Erythroblast (primary cell): ENCODE data around the gene UBE3C.

ENCODE experiments used
- DNase-seq, 2 experiments: peaks; one replicate each; lab custom pipeline; 2025; lab: John Stamatoyannopoulos, UW
- GATA1 ChIP-seq: IDR thresholded peaks from 2 replicates; pipeline ENCODE4 v1.6.1; 2011; ENCODE audit warnings: low read depth, mild to moderate bottlenecking, control low read depth, low read length, moderate library complexity
- POLR2A ChIP-seq: IDR thresholded peaks from 2 replicates; pipeline ENCODE4 v1.6.1; 2011; ENCODE audit warnings: mild to moderate bottlenecking, low read length

The UBE3C gene

DNA sequence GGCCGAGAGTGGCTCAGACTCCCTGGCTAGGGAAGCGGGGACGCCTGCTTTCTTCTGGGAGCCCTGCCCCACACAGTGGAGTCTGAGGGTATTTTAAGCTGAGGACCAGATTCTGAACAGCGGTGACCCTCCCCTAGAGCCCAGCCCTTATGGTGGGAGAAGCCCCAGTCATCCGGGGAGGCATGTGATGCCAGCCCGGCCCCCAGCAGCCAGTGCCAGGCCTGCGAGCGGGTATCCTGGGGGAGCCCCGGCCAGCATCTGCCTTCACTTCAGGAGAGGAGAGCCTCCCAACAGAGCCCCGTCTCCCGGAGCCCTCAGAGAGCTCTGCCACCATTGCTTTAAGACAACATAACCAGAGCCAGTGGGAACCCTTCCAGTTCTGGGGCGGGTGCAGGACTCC, 156.6 kb downstream of the UBE3C start:
- TF ChIP-seq GATA1 (no peak), POLR2A (no peak)

DNA sequence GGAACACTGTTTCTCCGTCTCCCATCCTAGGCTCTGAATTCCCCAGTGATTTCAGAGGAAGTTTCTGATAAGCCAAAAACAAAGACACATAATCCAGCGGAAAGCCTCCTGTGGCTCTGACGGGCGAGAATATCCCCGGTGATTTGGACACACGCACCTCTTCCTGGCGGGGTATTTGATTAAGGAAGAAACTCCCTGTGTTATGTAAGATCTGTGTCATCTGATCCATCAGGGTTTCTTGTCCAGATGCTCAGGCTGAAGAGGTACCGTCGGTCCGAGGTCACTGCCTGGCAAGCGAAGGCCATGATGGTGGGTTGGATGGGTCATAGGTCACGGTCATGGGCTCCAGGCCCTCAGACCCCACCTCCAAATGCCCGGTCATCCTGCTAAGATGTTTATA, 158.5 kb downstream of the UBE3C start:
- TF ChIP-seq POLR2A (no peak), GATA1 (no peak)
- DNase-seq: no peak

More for the DNA sequence above, 156.6 kb downstream of the UBE3C start:
- DNase-seq: no peak

DNA sequence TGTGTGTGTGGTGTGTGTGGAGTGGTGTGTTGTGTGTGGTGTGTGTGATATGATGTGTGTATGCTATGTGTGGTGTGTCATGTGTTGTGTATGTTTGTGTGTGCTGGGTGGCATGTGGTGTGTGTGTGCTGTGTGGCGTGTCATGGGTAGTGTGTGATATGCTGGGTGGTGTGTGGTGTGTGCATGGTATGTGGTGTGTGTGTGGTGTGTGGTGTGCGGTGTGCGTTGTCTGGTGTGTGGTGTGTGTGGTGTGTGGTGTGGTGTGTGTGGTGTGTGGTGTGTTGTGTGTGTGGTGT, 160.5 kb downstream of the UBE3C start:
- no peak for DNase-seq
- TF ChIP-seq GATA1 (no peak), POLR2A (no peak)

DNA sequence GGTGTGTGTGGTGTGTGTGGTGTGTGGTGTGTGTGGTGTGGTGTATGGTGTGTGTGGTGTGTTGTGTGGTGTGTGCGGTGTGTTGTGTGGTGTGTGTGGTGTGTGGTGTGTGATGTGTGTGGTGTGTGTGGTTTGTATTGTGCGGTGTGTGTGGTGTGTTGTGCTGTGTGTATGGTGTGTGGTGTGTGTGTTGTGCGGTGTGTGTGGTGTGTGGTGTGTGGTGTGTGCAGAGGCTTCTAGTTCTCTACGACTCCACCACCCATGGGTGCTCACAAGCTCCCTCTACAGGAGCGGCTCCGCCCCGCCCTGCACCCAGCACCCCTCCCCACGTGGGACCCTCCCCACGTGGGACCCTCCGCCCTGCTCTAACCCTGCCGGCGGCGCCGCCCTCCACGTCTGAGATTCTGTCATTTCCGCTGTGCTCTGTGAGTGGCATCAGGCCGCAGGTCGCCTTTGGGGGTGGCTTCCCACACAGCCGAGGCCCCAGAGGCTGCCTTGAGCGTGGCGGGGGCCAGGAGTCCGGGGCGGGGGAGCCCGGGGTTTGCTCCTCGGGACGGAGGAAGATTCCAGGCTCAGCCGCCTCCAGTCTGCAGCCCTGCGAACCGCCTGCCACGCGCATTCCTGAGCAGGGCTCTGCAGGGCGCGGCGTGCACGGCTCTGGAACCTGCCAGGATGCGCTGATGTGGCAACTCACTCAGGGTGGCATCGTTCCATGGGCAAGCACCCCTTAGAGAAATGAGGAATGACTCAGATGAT, 161.1 kb downstream of the UBE3C start:
- TF ChIP-seq GATA1 (no peak), POLR2A (no peak)
- DNase-seq: peak in 1 of 2 experiments; percentile 37

DNA sequence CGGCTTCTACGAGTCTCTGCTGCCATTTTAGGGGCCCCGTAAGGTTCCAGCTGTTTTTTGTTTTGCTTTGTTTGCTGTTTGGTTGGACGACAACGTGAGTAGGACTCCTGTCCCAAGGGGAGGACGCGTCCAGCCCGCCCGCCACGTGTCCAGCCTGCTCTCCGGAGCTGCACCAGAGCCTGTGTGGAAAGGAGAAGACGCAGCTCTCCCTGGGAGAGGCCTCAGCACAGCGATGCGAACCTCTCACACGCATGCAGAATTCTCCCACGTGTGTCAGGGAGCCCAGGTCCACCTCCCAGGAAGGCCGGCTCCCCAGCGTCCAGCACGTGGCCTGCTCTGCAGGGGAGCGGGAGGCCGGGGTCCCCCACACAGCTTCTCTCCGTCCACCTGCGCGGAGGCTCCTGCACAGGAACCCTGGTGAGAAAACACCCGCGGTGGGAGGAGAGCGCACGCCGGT, 161.7 kb downstream of the UBE3C start:
- DNase-seq: no peak

DNA sequence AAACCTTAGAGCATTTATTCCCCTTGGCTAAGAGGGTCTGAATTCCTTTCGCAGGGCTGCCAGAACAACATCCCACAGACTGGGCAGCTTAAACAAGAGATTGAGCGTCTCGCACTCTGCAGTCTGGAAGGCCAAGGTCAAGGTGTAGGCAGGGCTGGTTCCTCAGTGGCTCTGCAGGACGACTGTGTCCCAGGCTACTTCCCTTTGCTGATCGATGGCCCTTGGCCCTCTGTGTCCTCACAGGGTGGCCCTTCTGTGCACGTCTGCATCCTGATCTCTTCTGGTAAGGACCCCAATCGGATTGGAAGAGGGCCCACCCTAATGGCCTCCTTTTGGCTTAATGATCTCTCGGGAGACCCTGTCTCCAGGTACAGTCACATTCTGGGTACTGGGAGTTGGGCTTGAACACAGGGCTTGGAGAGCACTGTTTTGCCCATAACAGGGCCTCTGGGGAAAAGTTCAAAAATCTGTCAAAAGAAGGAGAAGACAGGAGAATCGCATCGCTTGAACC, 162.9 kb downstream of the UBE3C start:
- TF ChIP-seq GATA1 (no peak), POLR2A (no peak)
- DNase-seq: no peak

More for the DNA sequence above, 161.7 kb downstream of the UBE3C start:
- TF ChIP-seq GATA1 (no peak), POLR2A (no peak)

DNA sequence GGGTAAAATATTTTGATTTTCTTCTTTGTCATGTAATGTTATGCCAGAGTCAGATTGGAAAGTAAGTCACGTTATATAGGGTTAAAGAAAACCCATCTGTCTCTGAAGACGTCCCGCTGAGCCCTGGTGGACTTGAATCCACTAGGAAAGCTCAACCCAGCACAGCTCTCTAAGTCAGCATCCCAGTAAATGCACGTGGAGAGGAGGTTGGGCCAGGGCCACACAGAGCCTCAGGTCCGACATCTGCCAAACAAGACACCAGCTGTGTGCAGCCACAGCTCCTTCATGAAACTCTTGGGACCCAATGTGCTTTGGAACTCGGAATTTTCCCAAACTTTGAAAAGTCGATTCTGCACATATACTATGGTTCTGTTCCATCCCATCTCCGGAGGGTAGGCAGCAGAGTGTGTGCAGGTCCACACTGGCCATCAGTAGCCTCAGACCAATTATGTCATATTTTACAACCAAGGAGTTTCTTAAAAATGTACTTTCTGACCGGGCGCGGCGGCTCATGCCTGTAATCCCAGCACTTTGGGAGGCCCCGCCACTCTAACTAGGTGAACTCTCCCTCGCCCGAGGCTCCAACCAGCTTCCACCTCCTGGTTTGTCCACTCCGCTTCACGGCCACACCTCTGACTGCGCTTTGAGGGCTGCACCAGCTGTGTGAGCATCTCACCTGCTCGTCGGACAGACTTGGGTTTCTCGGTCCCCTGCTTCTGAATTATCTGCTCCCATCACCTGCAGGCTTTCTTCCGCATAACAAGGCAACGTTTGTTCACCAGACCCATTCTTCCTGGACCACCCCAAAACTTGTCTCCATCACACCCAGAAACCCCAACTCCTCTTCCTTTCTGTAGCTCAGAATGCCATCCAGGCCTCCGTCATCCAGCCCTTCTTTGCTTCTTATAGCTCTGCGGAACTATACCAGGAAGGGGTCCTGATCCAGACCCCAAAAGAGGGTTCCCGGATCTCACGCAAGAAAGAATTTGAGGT, 168.4 kb downstream of the UBE3C start:
- DNase-seq: no peak

DNA sequence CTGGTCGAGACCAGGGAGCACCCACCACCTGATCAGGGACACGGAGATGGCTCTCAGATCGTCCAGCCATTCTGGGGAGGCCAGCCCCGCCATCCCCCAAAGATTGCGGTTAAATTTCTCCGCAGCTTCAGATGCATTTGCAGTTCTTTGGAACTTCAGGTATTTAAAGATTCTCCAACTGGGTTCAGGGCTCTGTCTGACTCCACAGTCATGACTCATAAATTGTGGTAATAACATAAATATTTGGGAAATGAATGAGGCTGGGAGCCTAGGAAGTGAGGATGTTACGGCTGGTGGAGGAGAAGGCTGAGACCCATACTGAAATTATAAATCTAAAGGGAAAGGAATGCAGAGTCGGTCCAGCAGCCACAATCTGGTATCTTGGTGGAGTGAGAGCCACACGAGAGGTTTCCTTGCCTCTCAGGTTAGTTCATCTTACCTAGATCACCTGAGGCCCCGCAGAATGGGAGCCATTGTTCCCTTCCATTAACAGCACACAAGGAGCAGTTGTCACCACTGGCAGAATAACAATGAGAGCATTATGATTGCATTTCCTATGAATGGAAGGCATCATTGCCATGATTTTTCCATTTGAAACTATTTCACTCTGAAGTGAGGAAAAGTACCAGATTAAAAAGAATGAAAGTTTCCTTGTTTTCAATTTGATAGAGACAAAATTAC, 171.4 kb downstream of the UBE3C start:
- no peak for DNase-seq

More for the DNA sequence above, 168.4 kb downstream of the UBE3C start:
- TF ChIP-seq POLR2A (no peak), GATA1 (no peak)

DNA sequence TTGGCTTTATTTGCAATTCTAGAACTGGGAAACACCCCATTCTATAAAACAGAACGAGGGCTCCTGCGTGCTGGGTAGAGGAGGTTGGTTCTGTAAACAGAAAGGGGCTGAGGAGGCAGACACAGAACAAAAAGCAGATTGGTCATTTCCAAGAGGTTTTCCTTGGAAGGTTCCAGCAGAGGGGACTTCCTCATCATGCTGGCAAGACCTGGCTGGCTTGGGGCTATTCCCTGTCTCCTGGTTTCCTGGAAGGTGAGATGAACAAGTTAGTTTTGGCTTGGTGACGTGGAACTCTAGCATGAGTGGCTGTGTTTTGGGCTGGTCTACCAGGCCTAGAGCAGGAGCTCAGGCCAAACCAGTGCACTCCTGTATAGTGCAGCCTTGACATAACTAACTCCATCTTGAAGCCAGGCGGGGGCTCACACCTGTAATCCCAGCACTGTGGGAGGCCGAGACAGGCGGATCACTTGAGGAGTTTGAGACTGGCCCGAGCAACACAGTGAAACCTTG, 172.0 kb downstream of the UBE3C start:
- TF ChIP-seq POLR2A (no peak), GATA1 (no peak)
- no peak for DNase-seq

More for the DNA sequence above, 171.4 kb downstream of the UBE3C start:
- TF ChIP-seq POLR2A (no peak), GATA1 (no peak)

DNA sequence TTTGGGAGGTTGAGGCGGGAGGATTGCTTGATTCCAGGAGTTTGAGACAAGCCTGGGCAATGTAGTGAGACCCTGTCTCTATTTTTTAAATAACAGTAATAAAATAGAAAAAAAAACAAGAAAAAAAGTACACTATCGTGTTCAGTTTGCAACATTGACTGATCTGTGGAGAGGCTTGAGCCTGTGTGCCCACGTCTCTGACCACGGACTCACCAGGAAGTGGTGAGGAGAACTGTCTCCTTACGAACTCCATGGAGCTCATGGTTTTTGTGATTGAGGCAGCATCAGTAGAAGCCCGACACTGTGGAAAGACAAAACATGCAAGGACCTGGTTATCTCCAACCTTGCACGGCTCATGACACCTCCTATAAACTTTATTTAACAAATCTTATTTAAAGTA, 174.2 kb downstream of the UBE3C start:
- TF ChIP-seq POLR2A (no peak), GATA1 (no peak)
- no peak for DNase-seq

DNA sequence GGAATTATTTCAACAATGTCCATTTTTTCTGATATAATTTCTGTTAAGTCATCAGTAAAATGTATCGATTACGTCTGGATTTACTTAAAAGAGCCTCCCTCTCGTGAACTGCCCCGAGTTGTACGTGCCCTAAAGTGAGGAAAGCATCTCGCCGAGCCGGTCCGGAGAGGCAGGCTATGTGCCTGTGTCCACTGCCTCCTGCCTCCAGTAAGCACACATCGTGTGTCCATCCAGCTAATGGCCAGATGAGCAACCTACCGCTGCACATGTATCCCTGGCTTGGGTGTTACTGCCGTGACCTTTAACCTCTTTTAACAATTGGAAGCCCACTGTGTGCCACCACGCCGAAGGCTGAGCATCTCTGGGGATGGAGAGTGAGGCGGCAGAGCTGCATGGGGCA, 174.9 kb downstream of the UBE3C start:
- TF ChIP-seq GATA1 (no peak), POLR2A (no peak)
- DNase-seq: no peak

DNA sequence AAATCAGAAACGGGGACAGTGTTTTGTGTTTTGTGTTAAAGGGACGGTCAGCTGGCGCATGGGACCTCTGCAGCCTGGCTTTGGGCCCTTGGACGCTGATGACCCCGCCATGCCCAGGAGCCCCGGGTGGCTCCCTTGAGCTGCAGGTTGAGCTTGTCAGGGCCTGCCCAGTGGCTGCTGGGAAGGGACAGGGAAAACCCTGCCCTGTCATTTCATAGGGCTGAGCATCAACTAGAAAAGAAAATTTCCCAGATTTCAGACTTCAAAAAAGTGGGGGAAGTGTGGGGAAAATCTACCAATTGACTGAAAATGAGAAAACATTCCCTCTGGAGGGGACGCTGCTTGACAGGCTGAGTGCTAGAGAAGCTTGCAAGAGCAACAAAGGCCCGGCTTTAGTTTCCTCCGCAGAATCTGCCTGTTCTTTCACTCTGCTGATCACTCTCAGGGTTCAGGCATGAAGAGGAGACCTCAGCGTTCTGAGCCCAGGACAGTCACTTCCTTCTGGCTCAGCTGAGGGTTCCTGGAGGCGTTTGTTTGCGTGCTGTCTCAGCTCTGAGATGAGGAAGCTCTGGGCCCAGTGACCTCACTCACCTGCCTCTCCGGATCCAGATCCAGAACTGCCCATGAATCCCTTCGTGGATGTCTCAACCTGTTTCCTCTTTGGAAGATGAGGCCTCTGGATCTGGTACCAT, 179.4 kb downstream of the UBE3C start:
- TF ChIP-seq POLR2A: no peak
- no peak for TF ChIP-seq GATA1
- DNase-seq: no peak
